ENCODE data around the gene ABHD14A. TPM values are rescaled to one million over a fixed set of nuclear protein-coding genes. Genes with fewer than 3 reads are reported as not detected.

The ABHD14A gene
- total RNA-seq, 1 donor from 2014 or later, result 13.3 TPM

GRCh38 chr3:51954713-51955112 is 20.2 kb upstream of the ABHD14A start:
- Mint-ChIP-seq H3K4me1 (ENCODE audit: low read depth) (no peaks in the 10 kb centered on the region), H3K27me3 (ENCODE audit: insufficient read depth) (peaks cover 38% of the 10 kb centered on the region), H3K36me3 (ENCODE audit: low read depth) (peaks cover 4% of the 10 kb centered on the region), H3K9me3 (no peaks in the 10 kb centered on the region), H3K27ac (no peak overlapping the region), H3K4me3 (no peak overlapping the region)
- intact Hi-C loops (cut with micrococcal nuclease), result no loop called here
- no peak for DNase-seq (ENCODE audit: low spot score)

- H3K9me3 Mint-ChIP-seq, result no peaks in the 10 kb centered on the region
- H3K27me3 Mint-ChIP-seq (ENCODE audit: insufficient read depth), result peaks cover 38% of the 10 kb centered on the region
- H3K4me3 Mint-ChIP-seq, result no peak within 1 kb of the TSS
- peaks cover 4% of the 10 kb centered on the region for H3K36me3 Mint-ChIP-seq (ENCODE audit: low read depth)
- no peak within 1 kb of the TSS for H3K27ac Mint-ChIP-seq
- intact Hi-C loops (cut with micrococcal nuclease), result no loop called here
- no peaks in the 10 kb centered on the region for H3K4me1 Mint-ChIP-seq (ENCODE audit: low read depth)
- DNase-seq (ENCODE audit: low spot score), result no peak
These were observed 19.5 kb upstream of the ABHD14A start, which contains the start of gene GPR62 for GRCh38 chr3:51955175-51955892. TSS of gene GPR62 (plus strand) at chr3:51955381. CDS start at chr3:51955653, 272 bp downstream.

DNA sequence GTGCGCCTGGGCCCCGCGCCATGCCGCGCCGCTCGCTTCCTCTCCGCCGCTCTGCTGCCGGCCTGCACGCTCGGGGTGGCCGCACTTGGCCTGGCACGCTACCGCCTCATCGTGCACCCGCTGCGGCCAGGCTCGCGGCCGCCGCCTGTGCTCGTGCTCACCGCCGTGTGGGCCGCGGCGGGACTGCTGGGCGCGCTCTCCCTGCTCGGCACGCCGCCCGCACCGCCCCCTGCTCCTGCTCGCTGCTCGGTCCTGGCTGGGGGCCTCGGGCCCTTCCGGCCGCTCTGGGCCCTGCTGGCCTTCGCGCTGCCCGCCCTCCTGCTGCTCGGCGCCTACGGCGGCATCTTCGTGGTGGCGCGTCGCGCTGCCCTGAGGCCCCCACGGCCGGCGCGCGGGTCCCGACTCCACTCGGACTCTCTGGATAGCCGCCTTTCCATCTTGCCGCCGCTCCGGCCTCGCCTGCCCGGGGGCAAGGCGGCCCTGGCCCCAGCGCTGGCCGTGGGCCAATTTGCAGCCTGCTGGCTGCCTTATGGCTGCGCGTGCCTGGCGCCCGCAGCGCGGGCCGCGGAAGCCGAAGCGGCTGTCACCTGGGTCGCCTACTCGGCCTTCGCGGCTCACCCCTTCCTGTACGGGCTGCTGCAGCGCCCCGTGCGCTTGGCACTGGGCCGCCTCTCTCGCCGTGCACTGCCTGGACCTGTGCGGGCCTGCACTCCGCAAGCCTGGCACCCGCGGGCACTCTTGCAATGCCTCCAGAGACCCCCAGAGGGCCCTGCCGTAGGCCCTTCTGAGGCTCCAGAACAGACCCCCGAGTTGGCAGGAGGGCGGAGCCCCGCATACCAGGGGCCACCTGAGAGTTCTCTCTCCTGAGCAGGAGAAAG is 18.7 kb upstream of the ABHD14A start:
- DNase-seq (ENCODE audit: low spot score), result no peak
- intact Hi-C loops (cut with micrococcal nuclease), result no loop called here
- H3K4me1 Mint-ChIP-seq (ENCODE audit: low read depth), result no peaks in the 10 kb centered on the region
- peaks cover 4% of the 10 kb centered on the region for H3K36me3 Mint-ChIP-seq (ENCODE audit: low read depth)
- no peak overlapping the region for H3K4me3 Mint-ChIP-seq
- peaks cover 36% of the 10 kb centered on the region for H3K27me3 Mint-ChIP-seq (ENCODE audit: insufficient read depth)
- H3K9me3 Mint-ChIP-seq, result no peaks in the 10 kb centered on the region
- no peak overlapping the region for H3K27ac Mint-ChIP-seq

DNA sequence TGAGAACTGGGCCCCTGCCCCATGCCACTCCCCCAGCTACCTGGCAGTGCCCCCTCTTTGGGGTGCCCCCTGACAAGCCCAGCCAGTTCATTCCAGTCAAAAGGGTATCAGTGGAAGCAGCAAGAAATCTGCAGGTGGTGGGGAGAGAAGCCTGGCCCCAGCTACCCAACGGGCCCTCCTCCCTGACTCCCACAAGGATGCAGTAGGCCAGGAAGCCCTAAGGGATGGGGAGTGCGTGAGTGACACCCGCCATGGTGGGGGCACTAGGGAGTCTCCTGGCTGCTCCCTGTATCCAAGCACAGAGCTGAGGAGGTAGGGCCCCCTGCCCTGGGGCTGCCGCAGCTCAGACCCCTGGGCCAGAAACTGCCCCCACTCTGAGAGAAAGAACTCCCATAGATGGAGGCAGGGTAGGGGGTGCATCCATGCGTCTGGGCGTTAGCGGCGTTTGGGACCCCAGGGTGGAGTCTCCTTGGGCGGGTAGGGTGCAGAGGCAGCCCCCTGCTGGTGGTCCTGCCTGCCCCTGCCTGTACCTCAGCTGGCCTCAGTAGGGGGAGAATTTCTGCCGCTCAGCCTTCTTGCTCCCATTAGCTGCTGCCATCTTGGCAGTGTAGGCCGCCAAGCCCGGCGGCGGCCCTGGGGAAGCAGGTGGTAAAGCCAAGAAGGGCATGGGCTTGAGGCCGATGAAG is 17.2 kb upstream of the ABHD14A start:
- no peak for DNase-seq (ENCODE audit: low spot score)
- H3K27me3 Mint-ChIP-seq (ENCODE audit: insufficient read depth), result peaks cover 32% of the 10 kb centered on the region
- H3K36me3 Mint-ChIP-seq (ENCODE audit: low read depth), result peaks cover 4% of the 10 kb centered on the region
- H3K4me1 Mint-ChIP-seq (ENCODE audit: low read depth), result no peaks in the 10 kb centered on the region
- H3K4me3 Mint-ChIP-seq, result no peak overlapping the region
- intact Hi-C loops (cut with micrococcal nuclease), result no loop called here
- no peaks in the 10 kb centered on the region for H3K9me3 Mint-ChIP-seq
- H3K27ac Mint-ChIP-seq, result no peak overlapping the region

DNA sequence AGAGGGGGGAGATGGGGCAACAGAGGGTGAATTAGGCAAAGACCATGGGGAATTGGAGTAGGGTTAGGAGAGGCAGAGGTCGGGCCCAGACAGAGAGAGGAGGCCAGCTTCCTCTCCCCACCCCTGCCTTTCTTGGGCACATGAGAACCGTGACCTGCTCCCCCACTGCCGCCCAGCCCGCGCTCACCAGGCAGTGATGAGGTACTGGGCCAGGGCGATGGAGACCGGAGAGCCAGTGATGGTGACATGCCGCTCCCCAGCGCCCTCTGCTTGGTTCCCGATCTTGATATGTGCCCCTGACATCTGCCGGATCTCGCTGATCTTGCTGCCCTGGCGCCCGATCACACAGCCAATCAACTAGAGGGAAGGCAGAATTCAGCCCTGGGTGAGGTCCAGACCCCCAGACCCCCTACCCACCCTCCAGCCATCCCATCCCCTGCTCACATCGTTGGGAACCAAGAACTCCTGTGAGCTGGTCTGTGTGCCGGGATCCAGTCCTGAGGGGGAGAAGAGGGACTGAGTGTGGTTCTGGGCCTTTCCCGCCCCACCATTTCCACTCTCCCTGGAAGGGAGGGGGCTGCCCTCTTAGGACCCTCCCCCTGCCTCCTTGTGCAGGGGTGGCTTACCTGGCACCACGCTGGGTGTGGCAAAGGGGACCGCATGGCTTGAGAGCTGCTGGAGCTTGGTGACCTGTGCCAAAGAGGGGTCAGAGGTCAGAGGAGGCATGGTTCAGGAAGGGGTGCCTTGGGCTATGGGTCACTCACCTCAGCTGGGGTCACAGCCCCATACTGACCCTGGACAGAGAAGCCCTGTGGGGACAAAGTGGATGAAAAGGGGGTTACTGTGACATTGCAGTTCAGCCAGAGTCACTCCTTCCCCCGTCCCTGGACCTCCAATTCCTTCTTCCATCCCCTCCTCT is 16.0 kb upstream of the ABHD14A start:
- DNase-seq (ENCODE audit: low spot score), result no peak
- no peaks in the 10 kb centered on the region for H3K9me3 Mint-ChIP-seq
- no peak overlapping the region for H3K27ac Mint-ChIP-seq
- H3K4me1 Mint-ChIP-seq (ENCODE audit: low read depth), result no peaks in the 10 kb centered on the region
- no peak overlapping the region for H3K4me3 Mint-ChIP-seq
- intact Hi-C loops (cut with micrococcal nuclease), result no loop called here
- peaks cover 4% of the 10 kb centered on the region for H3K36me3 Mint-ChIP-seq (ENCODE audit: low read depth)
- H3K27me3 Mint-ChIP-seq (ENCODE audit: insufficient read depth), result peaks cover 27% of the 10 kb centered on the region

- Mint-ChIP-seq H3K27ac (no peak overlapping the region), H3K27me3 (ENCODE audit: insufficient read depth) (peaks cover 20% of the 10 kb centered on the region), H3K36me3 (ENCODE audit: low read depth) (peaks cover 4% of the 10 kb centered on the region), H3K4me3 (no peak overlapping the region), H3K9me3 (no peaks in the 10 kb centered on the region), H3K4me1 (ENCODE audit: low read depth) (no peaks in the 10 kb centered on the region)
- intact Hi-C loops (cut with micrococcal nuclease), result no loop called here
- no peak for DNase-seq (ENCODE audit: low spot score)
These were observed 15.2 kb upstream of the ABHD14A start for GRCh38 chr3:51959651-51960050.

DNA sequence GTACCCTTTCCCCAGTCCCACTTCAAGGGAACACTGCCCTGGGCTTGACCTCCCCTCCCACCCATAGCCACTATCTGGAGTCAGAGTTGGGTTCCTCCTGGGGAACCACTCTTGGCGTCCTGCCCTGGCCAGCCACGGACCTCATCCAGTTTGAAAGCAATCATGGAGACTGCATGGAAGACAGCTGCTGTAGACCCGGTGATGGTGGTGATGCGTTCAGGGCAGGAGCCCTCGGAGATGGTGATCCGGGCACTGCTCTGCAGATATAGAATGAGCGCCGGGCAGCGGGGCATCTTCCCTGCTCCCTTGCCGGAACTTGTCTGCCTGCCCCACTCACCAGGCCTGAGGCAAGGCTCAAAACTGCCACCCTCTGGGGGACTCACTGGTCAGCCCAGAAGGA is 14.5 kb upstream of the ABHD14A start:
- Mint-ChIP-seq H3K4me3 (no peak overlapping the region), H3K36me3 (ENCODE audit: low read depth) (peaks cover 4% of the 10 kb centered on the region), H3K27me3 (ENCODE audit: insufficient read depth) (peaks cover 12% of the 10 kb centered on the region), H3K4me1 (ENCODE audit: low read depth) (no peaks in the 10 kb centered on the region), H3K9me3 (no peaks in the 10 kb centered on the region), H3K27ac (no peak overlapping the region)
- no peak for DNase-seq (ENCODE audit: low spot score)
- intact Hi-C loops (cut with micrococcal nuclease), result no loop called here

- Mint-ChIP-seq H3K27me3 (ENCODE audit: insufficient read depth) (peaks cover 12% of the 10 kb centered on the region), H3K27ac (no peak overlapping the region), H3K9me3 (no peaks in the 10 kb centered on the region), H3K4me3 (no peak overlapping the region), H3K36me3 (ENCODE audit: low read depth) (peaks cover 4% of the 10 kb centered on the region), H3K4me1 (ENCODE audit: low read depth) (no peaks in the 10 kb centered on the region)
- intact Hi-C loops (cut with micrococcal nuclease), result no loop called here
- DNase-seq (ENCODE audit: low spot score), result no peak
These were observed 13.9 kb upstream of the ABHD14A start for GRCh38 chr3:51961011-51961410.

- intact Hi-C loops (cut with micrococcal nuclease), result no loop called here
These were observed 13.0 kb upstream of the ABHD14A start for GRCh38 chr3:51961602-51962569.

DNA sequence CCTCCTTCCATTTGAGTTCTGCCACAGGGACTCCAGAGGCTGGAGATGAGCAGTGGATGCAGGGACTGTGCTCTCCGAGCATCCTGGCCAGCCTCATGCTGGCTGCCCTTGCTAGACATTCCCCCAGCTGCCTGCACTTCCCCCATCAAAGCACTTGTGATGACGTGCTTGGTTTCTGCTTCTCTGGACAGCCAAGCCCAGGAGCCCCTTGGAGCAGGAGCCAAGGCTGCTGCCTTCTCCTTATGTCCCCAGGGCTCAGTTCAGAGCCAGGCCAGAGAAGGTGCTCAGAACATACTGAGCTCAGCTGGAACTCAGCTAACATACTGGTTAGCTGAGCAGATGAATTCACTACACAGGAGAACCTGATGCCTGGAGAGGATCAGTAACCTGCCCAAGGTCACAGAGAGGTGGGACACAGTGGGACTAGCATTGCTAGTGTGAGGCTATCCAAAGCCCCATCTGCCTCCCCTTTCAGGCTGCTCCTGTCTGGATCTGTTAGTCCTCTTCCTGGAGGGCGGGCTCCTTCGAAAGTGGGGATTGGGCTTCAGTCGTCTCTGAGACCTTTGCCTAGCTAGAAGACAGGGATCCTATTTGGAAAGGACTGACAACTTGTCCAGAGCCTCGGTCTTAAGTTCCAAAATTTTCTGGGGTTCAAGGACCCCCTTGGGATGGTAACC is 11.9 kb upstream of the ABHD14A start:
- DNase-seq (ENCODE audit: low spot score), result no peak
- Mint-ChIP-seq H3K27me3 (ENCODE audit: insufficient read depth) (peaks cover 7% of the 10 kb centered on the region), H3K27ac (no peak overlapping the region), H3K4me3 (no peak overlapping the region), H3K4me1 (ENCODE audit: low read depth) (no peaks in the 10 kb centered on the region), H3K9me3 (no peaks in the 10 kb centered on the region), H3K36me3 (ENCODE audit: low read depth) (peaks cover 4% of the 10 kb centered on the region)
- intact Hi-C loops (cut with micrococcal nuclease), result no loop called here

More at GRCh38 chr3:51961602-51962569, 13.0 kb upstream of the ABHD14A start:
- H3K27me3 Mint-ChIP-seq (ENCODE audit: insufficient read depth), result peaks cover 8% of the 10 kb centered on the region
- H3K4me3 Mint-ChIP-seq, result no peak overlapping the region
- DNase-seq (ENCODE audit: low spot score), result no peak
- H3K4me1 Mint-ChIP-seq (ENCODE audit: low read depth), result no peaks in the 10 kb centered on the region
- no peaks in the 10 kb centered on the region for H3K9me3 Mint-ChIP-seq
- H3K27ac Mint-ChIP-seq, result no peak overlapping the region
- peaks cover 4% of the 10 kb centered on the region for H3K36me3 Mint-ChIP-seq (ENCODE audit: low read depth)

DNA sequence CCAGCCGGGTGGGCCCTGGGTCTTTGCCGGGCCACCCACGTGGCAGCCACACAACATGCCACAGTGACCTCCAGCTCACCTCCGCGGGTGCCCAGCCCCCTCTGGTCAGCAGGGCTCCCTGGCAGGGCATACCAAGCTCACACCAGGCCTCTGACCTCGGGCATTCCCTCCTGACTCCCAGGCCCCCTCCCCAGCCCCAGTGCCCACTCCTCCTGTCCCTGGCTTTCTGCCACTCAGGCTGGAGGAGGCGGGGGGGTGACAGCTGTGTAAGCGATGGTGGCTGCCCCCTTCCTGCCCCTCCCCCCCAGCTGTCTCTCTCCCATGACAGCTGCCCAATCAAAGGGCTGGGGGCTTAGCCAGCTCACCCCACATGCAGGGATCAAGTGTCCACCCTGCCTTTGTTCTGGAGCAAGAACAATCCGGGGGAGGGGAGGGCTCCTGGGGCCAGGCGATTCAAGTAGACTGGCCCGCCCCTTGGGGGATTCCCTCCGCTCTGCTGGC is 10.9 kb upstream of the ABHD14A start:
- Mint-ChIP-seq H3K36me3 (ENCODE audit: low read depth) (peaks cover 4% of the 10 kb centered on the region), H3K4me1 (ENCODE audit: low read depth) (peaks cover 3% of the 10 kb centered on the region), H3K27ac (no peak overlapping the region), H3K4me3 (no peak overlapping the region), H3K9me3 (no peaks in the 10 kb centered on the region), H3K27me3 (ENCODE audit: insufficient read depth) (peaks cover 7% of the 10 kb centered on the region)
- no peak for DNase-seq (ENCODE audit: low spot score)
- intact Hi-C loops (cut with micrococcal nuclease), result no loop called here
